Measurements from ENCODE around the gene DNAJB12.

Gene DNAJB12

GRCh38 chr10:72285972-72286521 is 68.7 kb downstream of the DNAJB12 start:
- no peak for DNase-seq

- no peak for DNase-seq
Observed at GRCh38 chr10:72283131-72283530, 71.6 kb downstream of the DNAJB12 start.
